Renal cortical epithelial cell (primary cell): ENCODE measurements around the gene WWC1. TPM values are rescaled to one million over a fixed set of nuclear protein-coding genes. Genes with fewer than 3 reads are reported as not detected.
"Not testable (repeated sequence)": the region's sequence is repeated elsewhere in the genome, so short reads cannot be mapped to it uniquely, and the experiment has no call there.

Experiments used
- DNase-seq: peaks from one replicate; pipeline ENCODE4 v3.0.0-alpha.2; 2011; ENCODE audit warnings: low read depth
- total RNA-seq: library from RNA; depleted of rRNA; stranded (reverse); fragments of >200 nt; gene quantifications from 2 replicates; pipeline ENCODE4 v1.2.3, GENCODE V29; 2014

WWC1 gene
- total RNA-seq, 1 donor from 2014 or later: 319 TPM

DNA sequence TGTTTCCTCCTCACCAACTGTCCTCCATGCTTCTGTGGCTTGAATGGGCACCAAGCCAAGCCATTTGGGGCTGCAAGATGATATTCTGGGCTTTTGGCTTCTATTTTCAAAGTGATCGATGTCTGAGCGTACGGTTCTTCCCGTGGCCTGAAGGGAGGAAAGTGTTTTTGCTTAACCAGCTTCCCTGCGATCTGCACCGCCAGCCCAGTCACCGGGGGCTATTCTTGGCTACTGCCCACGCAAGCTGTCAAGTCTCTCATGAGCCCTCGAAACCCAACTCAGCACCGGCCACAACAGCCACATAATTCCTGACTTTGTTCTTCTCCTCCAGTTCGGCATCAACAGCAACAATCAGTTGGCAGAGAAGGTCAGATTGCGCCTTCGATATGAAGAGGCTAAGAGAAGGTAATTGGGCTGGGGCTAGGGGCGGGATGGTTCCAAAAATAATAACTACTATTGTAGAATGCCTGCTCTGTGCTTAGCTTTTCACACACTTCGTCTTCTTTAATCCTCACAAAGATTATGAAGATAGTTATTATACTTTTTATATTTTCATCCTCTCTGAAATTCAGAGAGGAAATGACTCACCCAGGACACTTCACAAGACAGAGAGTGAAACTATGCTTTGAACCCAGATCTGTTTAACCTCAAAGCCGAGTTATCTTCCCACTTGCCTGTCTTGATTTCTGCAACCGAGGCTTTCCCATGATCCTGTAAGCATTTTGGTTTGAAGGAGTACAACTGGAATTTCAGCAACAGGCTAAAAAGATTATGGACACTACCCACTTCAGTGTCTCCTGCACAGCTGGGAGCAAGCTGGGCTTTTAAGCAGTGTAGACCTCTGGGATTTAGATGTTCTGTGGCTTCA, 118.4 kb downstream of the WWC1 start:
- no peak for DNase-seq

DNA sequence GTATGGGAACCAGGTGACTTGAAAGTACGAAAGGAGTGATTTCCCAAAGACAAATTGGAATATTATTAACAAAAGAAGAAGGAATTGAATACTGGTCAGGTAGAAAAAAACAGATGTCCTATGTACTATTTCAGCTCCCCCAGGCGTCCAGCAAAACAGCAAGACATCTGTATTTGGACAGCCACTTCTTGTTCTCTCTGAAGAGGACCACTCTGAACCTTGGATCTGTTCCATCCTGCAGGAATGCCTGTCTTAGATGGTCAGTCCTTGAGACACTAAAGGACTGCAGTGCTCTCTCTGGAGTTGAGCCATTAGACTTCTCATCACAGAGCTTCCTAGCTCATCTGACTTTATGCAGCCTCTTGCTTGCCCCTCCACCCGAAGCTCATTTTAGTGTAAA, 120.4 kb downstream of the WWC1 start:
- no peak for DNase-seq

- no peak for DNase-seq
These were observed 121.6 kb downstream of the WWC1 start for GRCh38 chr5:168413062-168413461.

GRCh38 chr5:168413596-168413995, 122.2 kb downstream of the WWC1 start:
- DNase-seq: no peak

DNA sequence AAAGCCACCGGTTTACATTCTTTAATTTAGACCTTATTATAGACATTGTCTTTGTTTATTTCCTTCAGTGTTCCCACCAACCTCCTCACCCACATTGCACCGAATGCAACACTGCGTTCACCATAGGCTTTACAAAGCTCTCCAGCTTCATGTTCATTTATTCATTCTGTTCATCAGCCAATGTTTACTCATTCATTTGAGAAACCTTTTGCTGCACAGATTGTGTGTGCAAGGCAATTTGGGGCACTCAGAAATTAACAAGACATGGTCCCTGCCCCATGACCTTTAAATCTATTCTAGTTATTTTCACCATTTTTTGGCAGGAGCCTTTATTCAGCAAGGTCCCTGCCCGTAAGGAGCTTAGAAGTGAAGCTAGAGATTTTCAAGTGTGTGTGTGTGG, 124.0 kb downstream of the WWC1 start:
- no peak for DNase-seq

DNA sequence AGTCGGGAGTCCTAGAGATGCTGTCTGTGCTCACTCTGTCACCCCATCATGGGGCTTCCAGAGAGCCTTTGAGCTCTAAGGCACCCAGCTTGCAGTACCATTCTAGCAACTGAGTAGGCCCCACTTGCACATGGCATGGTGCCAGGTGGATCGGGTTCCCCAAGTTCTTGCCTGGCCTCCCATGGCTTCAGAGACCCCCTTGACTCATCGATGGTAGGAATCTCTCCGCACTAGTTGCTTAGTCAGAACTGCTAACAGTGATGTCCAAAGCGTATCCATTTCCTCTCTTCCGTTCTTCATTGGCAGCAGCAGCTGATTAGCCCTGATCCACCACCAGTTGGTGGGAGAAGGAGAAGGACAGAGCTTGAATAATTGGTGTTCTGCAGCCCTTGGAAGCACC, 124.5 kb downstream of the WWC1 start:
- no peak for DNase-seq

DNA sequence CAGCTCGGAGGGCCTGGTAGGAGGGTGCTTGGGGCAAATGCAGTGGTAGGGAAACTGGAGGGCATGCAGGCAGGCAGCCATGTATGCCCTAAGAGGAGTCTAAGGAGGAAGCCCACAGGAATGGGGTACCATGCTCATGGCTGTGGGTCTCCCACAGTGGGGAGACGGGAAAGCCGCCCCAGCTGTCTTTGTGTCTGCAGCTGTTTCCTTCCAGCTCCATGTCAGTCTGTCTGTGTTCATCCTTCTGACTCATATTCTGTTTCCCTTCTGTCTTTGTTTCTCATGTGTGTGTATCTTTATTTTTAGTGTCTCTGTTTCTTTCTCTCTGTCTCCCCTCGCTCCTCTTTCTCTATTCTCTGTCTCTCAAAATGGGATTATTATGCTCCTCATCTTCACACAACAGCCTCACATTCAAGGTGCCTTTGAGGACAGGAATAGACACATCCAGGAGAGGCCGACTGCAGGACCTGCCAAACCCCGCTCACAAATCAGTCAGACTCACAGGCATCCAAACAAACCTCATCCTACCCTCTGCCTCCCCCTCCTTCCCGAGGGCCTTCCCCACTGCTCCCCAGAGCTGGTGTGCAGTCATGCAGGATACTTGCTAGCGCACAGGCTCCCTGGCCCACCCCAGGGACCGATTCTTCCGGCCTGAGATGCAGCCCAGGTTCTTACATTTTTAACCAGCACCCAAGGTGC, 126.4 kb downstream of the WWC1 start:
- DNase-seq: no peak

DNA sequence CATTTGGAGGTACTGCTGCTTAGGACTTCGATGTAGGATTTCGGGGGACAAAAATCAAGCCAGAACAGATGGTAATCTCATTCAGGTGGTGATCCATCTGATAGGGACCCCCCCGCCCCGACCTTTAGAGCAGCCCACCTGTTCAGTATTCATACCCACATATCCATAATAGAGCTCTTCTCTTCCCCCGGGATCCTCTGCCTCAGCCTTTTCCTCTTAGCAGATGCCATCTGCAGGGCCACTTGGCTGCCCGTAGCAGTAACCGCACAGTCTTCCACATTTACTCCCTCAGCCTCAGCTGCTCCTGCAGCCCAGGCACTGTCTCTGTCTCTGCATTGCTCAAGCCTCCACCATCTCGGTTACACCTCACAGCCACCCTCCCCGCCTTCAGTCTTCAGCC, 129.0 kb downstream of the WWC1 start:
- DNase-seq: no peak

DNA sequence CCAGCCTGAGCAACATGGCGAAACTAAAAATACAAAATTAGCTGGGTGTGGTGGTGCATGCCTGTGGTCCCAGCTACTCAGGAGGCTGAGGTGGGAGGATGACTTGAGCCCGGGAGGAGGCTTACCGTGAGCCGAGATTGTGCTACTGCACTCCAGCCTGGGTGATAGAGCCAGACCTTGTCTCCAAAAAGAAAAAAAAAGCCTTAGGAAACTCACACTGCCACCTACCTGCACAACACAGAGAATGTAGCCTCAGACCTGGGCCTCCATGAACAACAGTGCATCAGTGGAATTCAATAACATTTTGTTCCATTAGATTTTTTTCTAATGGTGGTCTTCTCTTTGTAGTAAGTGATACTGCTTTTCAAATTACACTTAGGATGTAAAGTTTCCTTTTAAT, 131.0 kb downstream of the WWC1 start:
- peak; percentile 31 for DNase-seq

DNA sequence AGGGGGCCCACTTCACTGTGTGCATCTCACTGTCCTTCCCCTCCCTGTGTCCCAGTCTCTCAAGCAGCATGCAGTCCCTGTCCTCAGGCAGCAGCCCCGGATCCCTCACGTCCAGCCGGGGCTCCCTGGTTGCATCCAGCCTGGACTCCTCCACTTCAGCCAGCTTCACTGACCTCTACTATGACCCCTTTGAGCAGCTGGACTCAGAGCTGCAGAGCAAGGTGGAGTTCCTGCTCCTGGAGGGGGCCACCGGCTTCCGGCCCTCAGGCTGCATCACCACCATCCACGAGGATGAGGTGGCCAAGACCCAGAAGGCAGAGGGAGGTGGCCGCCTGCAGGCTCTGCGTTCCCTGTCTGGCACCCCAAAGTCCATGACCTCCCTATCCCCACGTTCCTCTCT, 132.0 kb downstream of the WWC1 start:
- DNase-seq: no peak

DNA sequence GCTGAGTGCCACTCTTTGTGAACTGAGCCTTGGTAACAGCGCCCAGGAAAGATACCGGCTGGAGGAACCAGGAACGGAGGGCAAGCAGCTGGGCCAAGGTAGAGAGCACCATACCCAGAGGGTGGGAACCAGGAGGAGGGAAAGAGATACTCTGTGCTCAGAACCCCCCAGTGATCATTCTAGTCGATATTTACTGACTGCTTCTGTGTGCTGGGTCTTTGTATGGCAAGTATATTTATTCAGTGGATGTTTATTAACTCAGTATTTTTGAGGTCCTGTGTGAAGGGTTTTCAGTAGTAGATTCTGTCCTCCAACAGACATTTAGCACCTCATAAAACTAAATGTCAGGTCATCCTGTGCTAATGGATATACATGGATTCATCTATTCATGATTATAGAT, 132.5 kb downstream of the WWC1 start:
- DNase-seq: no peak

GRCh38 chr5:168424594-168425323, 133.3 kb downstream of the WWC1 start:
- DNase-seq: peak; percentile 30

DNA sequence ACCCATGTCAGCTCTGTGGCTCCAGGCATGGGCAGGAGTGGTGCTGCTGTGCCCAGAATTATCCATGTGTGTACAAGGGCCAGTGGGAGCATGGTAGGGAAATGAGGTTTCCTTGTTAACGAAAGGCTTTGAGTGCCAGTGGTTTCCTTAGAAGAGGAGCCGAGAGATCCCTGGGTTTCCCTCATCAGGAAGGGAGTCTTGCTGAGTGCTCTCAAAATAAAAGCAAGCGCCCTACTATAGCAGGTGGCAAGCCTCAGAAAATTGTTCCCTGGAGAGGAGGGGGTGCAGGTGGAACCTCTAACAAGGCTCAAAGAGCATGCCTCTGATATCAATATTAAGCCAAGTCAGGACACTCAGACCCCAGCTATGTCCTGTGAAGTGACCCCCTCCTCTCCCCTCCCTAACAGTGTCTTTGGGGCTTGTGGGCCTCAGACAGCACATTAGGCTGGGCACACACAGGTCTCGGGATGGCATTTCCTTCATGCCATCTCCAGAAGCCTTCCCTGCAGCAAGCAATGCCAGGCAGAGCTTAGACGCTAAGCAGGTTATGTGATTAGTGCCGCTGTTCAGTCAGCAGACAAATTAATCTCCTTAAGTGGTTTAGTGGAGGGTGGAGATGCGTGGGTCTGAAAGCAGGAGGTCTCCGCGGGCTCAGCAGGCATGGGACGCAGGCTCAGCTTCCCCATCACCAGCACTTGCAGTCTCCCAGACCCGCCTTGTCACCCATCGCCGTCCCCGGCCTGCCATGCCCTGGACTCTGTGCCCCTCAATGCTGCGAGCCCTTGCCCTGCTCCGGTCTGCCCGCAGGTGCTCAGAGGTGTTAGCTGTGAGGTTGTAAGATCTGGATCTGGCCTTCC, 134.8 kb downstream of the WWC1 start:
- DNase-seq: no peak

DNA sequence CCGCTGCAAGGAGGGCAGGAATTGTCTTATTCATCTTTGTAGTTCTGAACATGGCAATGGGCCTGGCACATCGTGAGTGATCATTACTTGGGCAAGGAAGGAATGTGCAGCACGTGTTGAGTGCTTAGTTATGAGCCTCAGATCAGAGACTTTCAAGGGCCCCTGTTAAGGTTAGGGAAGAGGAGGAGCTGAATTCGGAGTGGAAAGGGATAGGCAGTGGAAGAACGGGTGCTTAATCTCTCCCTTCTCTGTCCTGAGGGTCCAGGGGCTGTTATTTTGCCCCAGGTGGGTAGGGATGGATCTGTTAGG, 135.4 kb downstream of the WWC1 start:
- DNase-seq: no peak

DNA sequence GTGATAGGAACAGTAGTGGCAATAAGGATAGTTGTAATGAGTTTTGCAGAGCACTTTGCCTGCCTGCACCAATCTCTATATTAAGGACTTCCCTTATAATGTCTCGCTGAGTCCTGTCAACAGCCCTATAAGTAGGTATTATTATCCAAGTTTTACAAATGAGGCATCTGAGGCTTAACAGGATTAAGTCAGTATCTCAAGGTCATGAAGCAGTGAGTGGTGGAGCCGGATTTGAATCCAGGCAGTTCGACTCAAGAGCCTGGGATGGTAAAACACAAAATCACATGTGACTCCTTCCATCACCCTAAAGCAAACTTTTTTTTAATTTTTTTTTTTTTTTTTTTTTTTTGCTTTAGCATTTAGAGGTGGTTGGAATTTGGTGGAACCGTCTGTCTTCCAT, 135.8 kb downstream of the WWC1 start:
- DNase-seq: no peak

- no peak for DNase-seq
These were observed 137.1 kb downstream of the WWC1 start for GRCh38 chr5:168428552-168428951.

GRCh38 chr5:168430296-168430695, 138.9 kb downstream of the WWC1 start:
- no peak for DNase-seq

DNA sequence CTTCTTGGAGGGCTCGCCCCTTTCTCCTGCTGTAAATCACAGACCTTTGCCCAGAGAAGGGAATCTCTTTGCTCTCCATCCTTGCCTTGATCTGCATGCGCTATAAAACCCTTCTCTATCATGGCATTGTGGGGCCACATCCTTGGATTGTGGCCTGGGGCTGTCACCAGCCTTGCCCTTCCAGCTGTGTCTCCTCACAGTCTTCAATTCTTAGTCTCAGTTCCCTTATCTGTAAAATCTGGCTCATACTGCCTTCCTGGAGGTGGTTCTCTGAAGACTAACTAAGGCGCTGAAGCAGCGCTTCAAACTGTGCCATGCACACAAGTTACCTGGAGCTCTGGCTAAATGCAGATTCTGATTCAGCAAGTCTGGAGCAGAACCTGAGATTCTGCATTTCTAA, 141.5 kb downstream of the WWC1 start:
- DNase-seq: no peak

- no peak for DNase-seq
These were observed 142.6 kb downstream of the WWC1 start for GRCh38 chr5:168434001-168434400.

DNA sequence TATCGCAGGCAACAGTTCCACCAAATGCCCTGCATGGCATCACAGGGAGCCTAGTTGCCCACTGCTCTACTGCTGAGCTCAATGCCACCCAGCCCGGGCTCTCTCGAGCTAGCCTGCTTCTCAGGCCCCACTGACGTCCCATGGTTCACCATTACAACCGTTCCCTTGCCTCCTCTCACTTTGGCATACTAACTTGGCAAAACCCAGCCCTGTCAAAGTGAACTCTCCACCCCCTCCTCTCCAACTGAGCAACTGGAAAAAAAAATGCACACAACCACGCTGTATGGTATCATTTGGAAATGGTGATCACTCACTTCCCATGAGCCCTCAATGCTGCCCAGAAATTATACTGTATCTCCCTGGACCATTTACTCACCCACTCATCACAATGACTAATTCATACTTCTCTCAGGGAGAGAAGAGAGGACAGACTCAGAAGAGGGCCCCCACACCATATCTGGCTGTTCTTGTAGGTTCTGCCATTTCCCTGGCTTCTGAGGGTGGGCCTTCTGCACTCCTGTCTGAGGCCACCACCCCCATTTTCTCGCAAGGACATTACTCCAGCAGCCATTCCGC, 143.4 kb downstream of the WWC1 start:
- DNase-seq: no peak

GRCh38 chr5:168435340-168435739, 143.9 kb downstream of the WWC1 start:
- DNase-seq: not testable (repeated sequence)

DNA sequence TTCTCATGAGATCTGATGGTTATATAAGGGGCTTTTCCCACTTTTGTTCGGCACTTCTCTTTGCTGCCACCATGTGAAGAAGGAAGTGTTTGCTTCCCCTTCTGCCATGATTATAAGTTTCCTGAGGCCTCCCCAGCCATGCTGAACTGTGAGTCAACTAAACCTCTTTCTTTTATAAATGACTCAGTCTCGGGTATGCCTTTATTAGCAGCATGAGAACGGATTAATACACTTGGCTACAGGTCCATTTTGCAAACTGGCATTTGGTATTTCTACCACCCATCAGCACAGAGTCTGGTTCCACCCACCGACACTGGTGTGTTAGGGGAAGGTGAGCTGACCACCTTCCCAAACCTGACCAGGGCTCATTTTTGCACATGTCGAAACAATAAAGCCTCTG, 146.9 kb downstream of the WWC1 start:
- peak; percentile 14 for DNase-seq
